GM12891 (cell line): ENCODE data around the gene RCHY1. TPM values are rescaled to one million over a fixed set of nuclear protein-coding genes. Genes with fewer than 3 reads are reported as not detected.
"Not testable (repeated sequence)": the region's sequence is repeated elsewhere in the genome, so short reads cannot be mapped to it uniquely, and the experiment has no call there.

Experiments used
- DNase-seq: peaks from one replicate; pipeline ENCODE4 v3.0.0; 2011; ENCODE audit warnings: low spot score; ENCODE audit not compliant: insufficient read length
- FAIRE-seq: peaks from 2 replicates; lab custom pipeline; 2011; peaks lifted over from hg19 to GRCh38; lab: Jason Lieb, UNC
- PAX5 ChIP-seq: IDR thresholded peaks from 2 replicates; pipeline ENCODE4 v1.6.1; 2011; ENCODE audit warnings: low read length, moderate library complexity, mild to moderate bottlenecking; ENCODE audit not compliant: insufficient read depth, severe bottlenecking
- POLR2A ChIP-seq: IDR thresholded peaks from 2 replicates; pipeline ENCODE4 v1.6.1; 2011; ENCODE audit warnings: low read depth, low read length, control low read depth
- POLR2AphosphoS5 ChIP-seq: IDR thresholded peaks from 2 replicates; pipeline ENCODE4 v1.6.1; 2011; ENCODE audit warnings: low read depth, low read length, control low read depth
- POU2F2 ChIP-seq: IDR thresholded peaks from 2 replicates; pipeline ENCODE4 v1.6.1; 2011; ENCODE audit warnings: low read depth, mild to moderate bottlenecking, control low read depth, low read length, moderate library complexity
- SPI1 ChIP-seq: IDR thresholded peaks from 2 replicates; pipeline ENCODE4 v1.6.1; 2011; ENCODE audit warnings: low read depth, low read length, control low read depth
- TAF1 ChIP-seq: IDR thresholded peaks from 2 replicates; pipeline ENCODE4 v1.6.1; 2011; ENCODE audit warnings: low read depth, low read length, control low read depth
- polyA plus RNA-seq: library from polyadenylated mRNA; unstranded; fragments of >200 nt; gene quantifications from one replicate; pipeline ENCODE4 v1.2.1, GENCODE V29; 2012; ENCODE audit warnings: low read depth, missing spikeins, inconsistent platforms; ENCODE audit not compliant: missing spikeins

RCHY1 gene
- 27.8 TPM for polyA plus RNA-seq

- peak; percentile 97 for FAIRE-seq
- TF ChIP-seq POLR2A (peak; percentile 95), TAF1 (peak; percentile 86), POLR2AphosphoS5 (peak; percentile 66; the same call in 1 of the 2 replicates), SPI1 (no peak), POU2F2 (peak; percentile 80), PAX5 (no peak)
- peak; percentile 53 for DNase-seq
Measured at GRCh38 chr4:75514131-75514948, at the start of gene RCHY1, which contains the start of gene THAP6. Gene RCHY1, minus strand, starts transcription at chr4:75514403. Its CDS starts 117 bp downstream, at chr4:75514286. Gene THAP6, plus strand, starts transcription at chr4:75514473. Its CDS starts 980 bp downstream, at chr4:75515453.

GRCh38 chr4:75561789-75562188 lies 47.6 kb upstream of the RCHY1 start:
- no peak for FAIRE-seq
- DNase-seq: no peak
- no peak for TF ChIP-seq PAX5
- no peak for TF ChIP-seq TAF1
- no peak for TF ChIP-seq POLR2AphosphoS5
- no peak for TF ChIP-seq POLR2A

GRCh38 chr4:75557696-75558095 lies 43.5 kb upstream of the RCHY1 start:
- TF ChIP-seq POU2F2 (no peak), PAX5 (no peak), SPI1 (no peak), TAF1 (no peak), POLR2A (no peak), POLR2AphosphoS5 (no peak)
- FAIRE-seq: no peak
- DNase-seq: no peak

GRCh38 chr4:75555294-75556164 lies 41.3 kb upstream of the RCHY1 start, which contains the start of gene ODAPH:
Gene ODAPH, plus strand, starts transcription at chr4:75556066. Its CDS starts 17 bp downstream, at chr4:75556083.
- FAIRE-seq (no peak), DNase-seq (peak; percentile 18)
- TF ChIP-seq TAF1: no peak
- no peak for TF ChIP-seq PAX5
- TF ChIP-seq POLR2A: no peak
- no peak for TF ChIP-seq SPI1
- TF ChIP-seq POLR2AphosphoS5: no peak
- TF ChIP-seq POU2F2: peak; percentile 55; the same call in 1 of the 2 replicates

- FAIRE-seq (no peak), DNase-seq (no peak)
- TF ChIP-seq POU2F2: no peak
- TF ChIP-seq TAF1: no peak
- no peak for TF ChIP-seq SPI1
Measured at GRCh38 chr4:75552452-75552851, 38.2 kb upstream of the RCHY1 start.

GRCh38 chr4:75549019-75549418 lies 34.8 kb upstream of the RCHY1 start:
- DNase-seq: no peak
- FAIRE-seq: no peak
- TF ChIP-seq PAX5: no peak
- TF ChIP-seq TAF1: no peak
- no peak for TF ChIP-seq POU2F2
- no peak for TF ChIP-seq SPI1
- TF ChIP-seq POLR2AphosphoS5: no peak
- no peak for TF ChIP-seq POLR2A

GRCh38 chr4:75547647-75548387 lies 33.6 kb upstream of the RCHY1 start:
- TF ChIP-seq PAX5: no peak
- peak; percentile 17; the same call in 1 of the 2 replicates for TF ChIP-seq SPI1
- FAIRE-seq: no peak

GRCh38 chr4:75545526-75545925 lies 31.3 kb upstream of the RCHY1 start:
- DNase-seq (no peak), FAIRE-seq (no peak)

More at GRCh38 chr4:75547647-75548387, 33.6 kb upstream of the RCHY1 start:
- DNase-seq: no peak

GRCh38 chr4:75544870-75545269 lies 30.7 kb upstream of the RCHY1 start:
- FAIRE-seq (no peak), DNase-seq (no peak)
- TF ChIP-seq TAF1: no peak
- TF ChIP-seq POLR2AphosphoS5: no peak
- no peak for TF ChIP-seq SPI1
- TF ChIP-seq POLR2A: no peak
- no peak for TF ChIP-seq POU2F2
- TF ChIP-seq PAX5: no peak

More at GRCh38 chr4:75545526-75545925, 31.3 kb upstream of the RCHY1 start:
- TF ChIP-seq TAF1 (no peak), PAX5 (no peak), POLR2AphosphoS5 (no peak), SPI1 (no peak), POLR2A (no peak), POU2F2 (no peak)

- not testable (repeated sequence) for FAIRE-seq
Measured at GRCh38 chr4:75544220-75544619, 30.0 kb upstream of the RCHY1 start.

More at GRCh38 chr4:75544220-75544619, 30.0 kb upstream of the RCHY1 start:
- DNase-seq: not testable (repeated sequence)
